CD4-positive, alpha-beta T cell (primary cell): ENCODE measurements around the gene CCDC200. TPM values are rescaled to one million over a fixed set of nuclear protein-coding genes. Genes with fewer than 3 reads are reported as not detected.

ENCODE experiments used
- ATAC-seq: fragments of 200-7000 bp; cut with Tn5 transposase; one replicate; pipeline ENCODE4 v1.10.0; 2022; ENCODE audit warnings: mild to moderate bottlenecking; ENCODE audit not compliant: poor library complexity
- CTCF ChIA-PET: fragments of 350-600 bp; sonication (Branson Sonifier 250); formaldehyde crosslinking; loops from one replicate; lab custom pipeline; 2021; ENCODE audit warnings: antibody characterized with exemption, inconsistent platforms; lab: Charles Lee
- POLR2A ChIA-PET: fragments of 350-600 bp; sonication (Branson Sonifier 250); formaldehyde crosslinking; loops from one replicate; lab custom pipeline; 2021; ENCODE audit warnings: antibody characterized with exemption, inconsistent platforms; lab: Charles Lee
- DNase-seq, 14 experiments: peaks; one replicate each; pipeline ENCODE4 v3.0.0-alpha.2; 2013 to 2020; ENCODE audit warnings: mixed read lengths in 2 of 14
- H3K27ac ChIP-seq, 2 donors: one replicate each; pipeline versions ENCODE4 v1.5.1 to v1.7.0; 2013; ENCODE audit warnings: low read length in 2 of 2, low read depth in 1 of 2, mild to moderate bottlenecking in 1 of 2
- H3K27me3 ChIP-seq, 2 experiments: 1 replicate in 1 of 2; 2 replicates in 1 of 2; pipeline versions ENCODE4 v1.6.1 to v1.7.0; 2013; ENCODE audit warnings: low read length in 2 of 2, control low read depth in 1 of 2, mild to moderate bottlenecking in 1 of 2, moderate library complexity in 1 of 2; ENCODE audit not compliant: insufficient read depth in 2 of 2, control insufficient read depth in 1 of 2
- H3K36me3 ChIP-seq: one replicate; pipeline ENCODE4 v1.6.1; 2013; ENCODE audit warnings: low read length, control low read depth; ENCODE audit not compliant: insufficient read depth
- H3K4me1 ChIP-seq: one replicate; pipeline ENCODE4 v1.6.1; 2013; ENCODE audit warnings: low read length, control low read depth; ENCODE audit not compliant: insufficient read depth
- H3K4me3 ChIP-seq: one replicate; pipeline ENCODE4 v1.5.1; 2013; ENCODE audit warnings: mild to moderate bottlenecking, low read length, moderate library complexity
- H3K9me3 ChIP-seq, 2 experiments: 1 replicate in 1 of 2; 2 replicates in 1 of 2; pipeline versions ENCODE4 v1.6.1 to v1.7.0; 2013; ENCODE audit warnings: low read length in 2 of 2, mild to moderate bottlenecking in 2 of 2, control low read depth in 1 of 2, moderate library complexity in 1 of 2; ENCODE audit not compliant: control insufficient read depth in 1 of 2, insufficient read depth in 1 of 2
- H3K27ac Mint-ChIP-seq: one replicate; pipeline ENCODE4 v1.8.0; 2020; ENCODE audit warnings: mixed read lengths
- H3K27me3 Mint-ChIP-seq: one replicate; pipeline ENCODE4 v1.8.0; 2021; ENCODE audit warnings: mixed read lengths
- H3K36me3 Mint-ChIP-seq: one replicate; pipeline ENCODE4 v1.8.0; 2021; ENCODE audit warnings: low read depth, mixed read lengths
- H3K4me1 Mint-ChIP-seq: one replicate; pipeline ENCODE4 v1.8.0; 2021; ENCODE audit warnings: low read depth, mixed read lengths
- H3K4me3 Mint-ChIP-seq: one replicate; pipeline ENCODE4 v1.8.0; 2020; ENCODE audit warnings: mild to moderate bottlenecking, mixed read lengths
- H3K9me3 Mint-ChIP-seq: one replicate; pipeline ENCODE4 v1.8.0; 2020; ENCODE audit warnings: mixed read lengths
- intact Hi-C, 2 experiments: fragments of 100-400 bp; cut with DNase I in 1 of 2; cut with micrococcal nuclease in 1 of 2; formaldehyde crosslinking; loops; one replicate each; pipeline versions ENCODE4 v1.15.1 to v1.9.0; 2023 to 2025; cut with DNase I, micrococcal nuclease
- total RNA-seq, 174 experiments: library from RNA in 2 of 174; stranded (reverse) in 2 of 174; gene quantifications; one replicate each; pipeline ENCODE4 v1.2.3 and lab custom pipeline; 2021 to 2026
- TF ChIP-seq, protein P1 (sequence below): fragments of 200-600 bp; IDR thresholded peaks from one replicate; pipeline ENCODE4 v1.8.0; 2022; ENCODE audit warnings: antibody characterized with exemption, mild to moderate bottlenecking

Gene CCDC200
- total RNA-seq, 2 experiments from 2014 or later, result 0.47 to 1.0 TPM

- POLR2A ChIA-PET, result interaction anchor here (1.3 to 3.5 kb wide), 3 partner anchors 44 to 147 kb away, joined by 4 to 78 read pairs (median 27); no protein-coding TSS in a partner anchor
Measured at GRCh38 chr17:43213545-43213944, 14.9 kb downstream of the CCDC200 start.

DNA sequence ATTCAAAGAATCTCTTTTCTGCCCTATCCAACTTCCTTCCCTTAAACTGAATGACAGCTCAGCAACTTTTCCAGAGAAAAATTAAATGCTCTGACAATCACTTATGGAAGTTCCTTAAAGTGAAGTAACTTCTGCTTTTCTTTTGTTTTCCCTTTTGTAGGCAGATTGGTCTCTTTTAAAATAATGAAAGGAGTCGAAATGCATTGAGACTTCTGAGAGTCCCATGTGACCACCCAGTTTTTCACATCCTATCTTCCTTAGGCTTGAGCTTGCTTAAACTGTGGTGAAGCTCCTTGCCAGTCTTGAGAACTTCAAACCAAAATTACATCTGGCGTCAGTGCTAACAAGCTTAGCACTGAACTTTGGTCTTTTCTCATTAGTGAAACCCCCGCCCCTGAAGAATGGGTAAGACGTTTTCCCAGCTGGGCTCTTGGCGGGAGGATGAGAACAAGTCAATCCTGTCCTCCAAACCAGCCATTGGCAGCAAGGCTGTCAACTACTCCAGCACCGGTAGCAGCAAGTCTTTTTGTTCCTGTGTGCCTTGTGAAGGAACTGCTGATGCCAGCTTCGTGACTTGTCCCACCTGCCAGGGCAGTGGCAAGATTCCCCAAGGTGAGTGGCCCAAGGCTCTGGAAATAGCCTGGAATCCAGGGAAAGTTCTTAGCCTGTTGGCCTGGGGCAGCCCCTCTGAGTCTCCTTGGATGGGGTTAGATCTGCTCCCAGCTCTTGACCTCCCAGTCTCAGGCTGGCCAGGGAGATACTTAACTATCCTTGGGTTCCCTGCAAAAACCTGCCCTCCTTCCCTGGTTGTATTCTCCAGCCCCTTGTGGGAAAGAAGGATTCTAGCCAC, 15.6 kb downstream of the CCDC200 start:
- Histone ChIP-seq H3K36me3 (peaks cover 40% of the 10 kb centered on the region), H3K27ac (peak overlapping the region; percentile 19 to 72), H3K9me3 (no peaks in the 10 kb centered on the region), H3K4me1 (peaks cover 29% of the 10 kb centered on the region), H3K4me3 (peak overlapping the region; percentile 69), H3K27me3 (no peaks in the 10 kb centered on the region)
- peak in 3 of 14 experiments; percentile 2 to 52 (median 27) for DNase-seq
- CTCF ChIA-PET, result interaction anchor here (1.4 to 1.8 kb wide), 5 partner anchors 10 to 215 kb away, joined by 3 to 11 read pairs (median 4); partner anchors contain the start of genes NBR1 and RPL27
- peak overlapping the region; percentile 89 for H3K27ac Mint-ChIP-seq
- no peaks in the 10 kb centered on the region for H3K9me3 Mint-ChIP-seq
- peak overlapping the region; percentile 98 for H3K4me3 Mint-ChIP-seq
- peaks cover 61% of the 10 kb centered on the region for H3K36me3 Mint-ChIP-seq
- peak; percentile 15 for ATAC-seq
- TF ChIP-seq, protein P1, sequence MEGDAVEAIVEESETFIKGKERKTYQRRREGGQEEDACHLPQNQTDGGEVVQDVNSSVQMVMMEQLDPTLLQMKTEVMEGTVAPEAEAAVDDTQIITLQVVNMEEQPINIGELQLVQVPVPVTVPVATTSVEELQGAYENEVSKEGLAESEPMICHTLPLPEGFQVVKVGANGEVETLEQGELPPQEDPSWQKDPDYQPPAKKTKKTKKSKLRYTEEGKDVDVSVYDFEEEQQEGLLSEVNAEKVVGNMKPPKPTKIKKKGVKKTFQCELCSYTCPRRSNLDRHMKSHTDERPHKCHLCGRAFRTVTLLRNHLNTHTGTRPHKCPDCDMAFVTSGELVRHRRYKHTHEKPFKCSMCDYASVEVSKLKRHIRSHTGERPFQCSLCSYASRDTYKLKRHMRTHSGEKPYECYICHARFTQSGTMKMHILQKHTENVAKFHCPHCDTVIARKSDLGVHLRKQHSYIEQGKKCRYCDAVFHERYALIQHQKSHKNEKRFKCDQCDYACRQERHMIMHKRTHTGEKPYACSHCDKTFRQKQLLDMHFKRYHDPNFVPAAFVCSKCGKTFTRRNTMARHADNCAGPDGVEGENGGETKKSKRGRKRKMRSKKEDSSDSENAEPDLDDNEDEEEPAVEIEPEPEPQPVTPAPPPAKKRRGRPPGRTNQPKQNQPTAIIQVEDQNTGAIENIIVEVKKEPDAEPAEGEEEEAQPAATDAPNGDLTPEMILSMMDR, result no peak
- intact Hi-C loops, result loop anchor here (2.0 to 5.0 kb wide), 5 partner anchors 86 to 270 kb away; partner anchors contain the start of genes BRCA1 (in 1 of the 2), DHX8 (in 1 of the 2) and VAT1 (in 1 of the 2)
- no peaks in the 10 kb centered on the region for H3K27me3 Mint-ChIP-seq
- H3K4me1 Mint-ChIP-seq, result peaks cover 50% of the 10 kb centered on the region
- POLR2A ChIA-PET, result interaction anchor here (0.6 to 3.5 kb wide), 8 partner anchors 39 to 451 kb away, joined by 3 to 78 read pairs (median 14); partner anchors contain the start of genes NBR1 and RPL27

More at GRCh38 chr17:43213545-43213944, 14.9 kb downstream of the CCDC200 start:
- Mint-ChIP-seq H3K4me3 (peak overlapping the region; percentile 98), H3K27ac (peak overlapping the region; percentile 89), H3K36me3 (peaks cover 55% of the 10 kb centered on the region), H3K4me1 (peaks cover 52% of the 10 kb centered on the region), H3K27me3 (no peaks in the 10 kb centered on the region), H3K9me3 (no peaks in the 10 kb centered on the region)
- Histone ChIP-seq H3K36me3 (peaks cover 34% of the 10 kb centered on the region), H3K4me1 (peaks cover 29% of the 10 kb centered on the region), H3K27me3 (no peaks in the 10 kb centered on the region), H3K4me3 (no peak overlapping the region), H3K27ac (no peak overlapping the region), H3K9me3 (no peaks in the 10 kb centered on the region)
- DNase-seq, result no peak
- no peak for ATAC-seq
- CTCF ChIA-PET, result interaction anchor here (1.5 kb wide), 1 partner anchor 215 kb away, joined by 3 read pairs; the partner anchor contains the start of gene RPL27
- intact Hi-C loops, result loop anchor here (2.0 to 5.0 kb wide), 5 partner anchors 86 to 269 kb away; partner anchors contain the start of genes BRCA1 (in 1 of the 2), DHX8 (in 1 of the 2) and VAT1 (in 1 of the 2)
- TF ChIP-seq, protein P1, result no peak
